H9 (cell line): Measurements from ENCODE around the gene HIRIP3. TPM values are rescaled to one million over a fixed set of nuclear protein-coding genes. Genes with fewer than 3 reads are reported as not detected.
"Not testable (repeated sequence)": the region's sequence is repeated elsewhere in the genome, so short reads cannot be mapped to it uniquely, and the experiment has no call there.

ENCODE experiments used
- DNase-seq: peaks from one replicate; pipeline ENCODE4 v3.0.0-alpha.2; 2017
- H2AFZ ChIP-seq: one replicate; pipeline ENCODE4 v1.6.1; 2013; ENCODE audit warnings: mild to moderate bottlenecking, low read length, control low read depth, moderate library complexity
- H2AK5ac ChIP-seq: 2 replicates; pipeline ENCODE4 v1.6.1; 2013; ENCODE audit warnings: low read length, control low read depth, mixed read lengths; ENCODE audit not compliant: insufficient read length
- H2BK120ac ChIP-seq: one replicate; pipeline ENCODE4 v1.6.1; 2013; ENCODE audit warnings: low read depth, mild to moderate bottlenecking, low read length, control low read depth, inconsistent platforms; ENCODE audit not compliant: poor library complexity, severe bottlenecking
- H2BK12ac ChIP-seq: 2 replicates; pipeline ENCODE4 v1.6.1; 2013; ENCODE audit warnings: low read length, control low read depth, mixed read lengths, low read depth; ENCODE audit not compliant: insufficient read length
- H2BK15ac ChIP-seq: 2 replicates; pipeline ENCODE4 v1.6.1; 2013; ENCODE audit warnings: low read depth, low read length, control low read depth
- H2BK20ac ChIP-seq: one replicate; pipeline ENCODE4 v1.6.1; 2013; ENCODE audit warnings: low read depth, mild to moderate bottlenecking, low read length, control low read depth, inconsistent platforms; ENCODE audit not compliant: poor library complexity, severe bottlenecking
- H2BK5ac ChIP-seq: 2 replicates; pipeline ENCODE4 v1.6.1; 2013; ENCODE audit warnings: low read length, control low read depth, mixed read lengths; ENCODE audit not compliant: insufficient read length
- H3K14ac ChIP-seq: 2 replicates; pipeline ENCODE4 v1.6.1; 2013; ENCODE audit warnings: low read length, control low read depth; ENCODE audit not compliant: insufficient read depth
- H3K18ac ChIP-seq: 2 replicates; pipeline ENCODE4 v1.6.1; 2013; ENCODE audit warnings: low read depth, mild to moderate bottlenecking, mixed read lengths, low read length, control low read depth; ENCODE audit not compliant: insufficient read length
- H3K23ac ChIP-seq: 2 replicates; pipeline ENCODE4 v1.6.1; 2013; ENCODE audit warnings: low read length, control low read depth, mixed read lengths, low read depth; ENCODE audit not compliant: insufficient read length
- H3K23me2 ChIP-seq: 2 replicates; pipeline ENCODE4 v1.6.1; 2013; ENCODE audit warnings: low read depth, mild to moderate bottlenecking, mixed read lengths, low read length, control low read depth; ENCODE audit not compliant: insufficient read length, poor library complexity, severe bottlenecking
- H3K27ac ChIP-seq: 2 replicates; pipeline ENCODE4 v1.5.1; 2013; ENCODE audit warnings: low read length, control low read depth, mixed read lengths, low read depth; ENCODE audit not compliant: insufficient read length
- H3K27me3 ChIP-seq: 2 replicates; pipeline ENCODE4 v1.6.1; 2013; ENCODE audit warnings: low read length, control low read depth, inconsistent platforms; ENCODE audit not compliant: insufficient read depth
- H3K4ac ChIP-seq: 2 replicates; pipeline ENCODE4 v1.6.1; 2013; ENCODE audit warnings: low read depth, mild to moderate bottlenecking, control low read depth, inconsistent platforms, low read length, moderate library complexity
- H3K4me1 ChIP-seq: 2 replicates; pipeline ENCODE4 v1.6.1; 2013; ENCODE audit warnings: low read length, control low read depth, inconsistent platforms; ENCODE audit not compliant: insufficient read depth
- H3K4me2 ChIP-seq: 2 replicates; pipeline ENCODE4 v1.6.1; 2013; ENCODE audit warnings: low read length, control low read depth, mixed read lengths; ENCODE audit not compliant: insufficient read length, insufficient read depth
- H3K56ac ChIP-seq: 2 replicates; pipeline ENCODE4 v1.6.1; 2013; ENCODE audit warnings: low read depth, mild to moderate bottlenecking, mixed read lengths, low read length, control low read depth; ENCODE audit not compliant: insufficient read length
- H3K79me1 ChIP-seq: 2 replicates; pipeline ENCODE4 v1.6.1; 2013; ENCODE audit warnings: low read depth, mild to moderate bottlenecking, moderate library complexity, low read length, control low read depth, inconsistent platforms; ENCODE audit not compliant: insufficient read depth, poor library complexity, severe bottlenecking
- H3K79me2 ChIP-seq: 2 replicates; pipeline ENCODE4 v1.6.1; 2013; ENCODE audit warnings: low read length, control low read depth, inconsistent platforms; ENCODE audit not compliant: insufficient read depth
- H3K9ac ChIP-seq: 2 replicates; pipeline ENCODE4 v1.6.1; 2013; ENCODE audit warnings: low read length, control low read depth, mixed read lengths; ENCODE audit not compliant: insufficient read length; ENCODE audit errors: extremely low read depth
- H3K9me3 ChIP-seq: one replicate; pipeline ENCODE4 v1.6.1; 2013; ENCODE audit warnings: low read depth, low read length, inconsistent platforms; ENCODE audit not compliant: control insufficient read depth
- H3T11ph ChIP-seq: one replicate; pipeline ENCODE4 v1.6.1; 2013; ENCODE audit warnings: mild to moderate bottlenecking, low read length, control low read depth, inconsistent platforms
- H4K20me1 ChIP-seq: one replicate; pipeline ENCODE4 v1.6.1; 2013; ENCODE audit not compliant: control insufficient read depth, insufficient read length, insufficient read depth
- H4K5ac ChIP-seq: 2 replicates; pipeline ENCODE4 v1.6.1; 2013; ENCODE audit warnings: low read depth, mild to moderate bottlenecking, mixed read lengths, low read length, control low read depth; ENCODE audit not compliant: insufficient read length
- H4K8ac ChIP-seq: replicated peaks from 2 replicates; pipeline ENCODE4 v1.6.1; 2013; ENCODE audit warnings: low read length, control low read depth, mixed read lengths, low read depth; ENCODE audit not compliant: insufficient read length
- H4K91ac ChIP-seq: 2 replicates; pipeline ENCODE4 v1.6.1; 2013; ENCODE audit warnings: low read depth, mild to moderate bottlenecking, moderate library complexity, mixed read lengths, low read length, control low read depth; ENCODE audit not compliant: insufficient read length
- H3K27ac Mint-ChIP-seq, 3 experiments: 2 replicates in 2 of 3; 3 replicates in 1 of 3; pipeline ENCODE4 v1.8.0; 2020 to 2021; ENCODE audit warnings: mixed read lengths in 3 of 3, mild to moderate bottlenecking in 1 of 3, moderate library complexity in 1 of 3
- H3K27me3 Mint-ChIP-seq: 2 replicates; pipeline ENCODE4 v1.8.0; 2021; ENCODE audit warnings: low read depth, mild to moderate bottlenecking, moderate library complexity, mixed read lengths
- H3K36me3 Mint-ChIP-seq, 3 experiments: 2 replicates in 2 of 3; 3 replicates in 1 of 3; pipeline ENCODE4 v1.8.0; 2020 to 2021; ENCODE audit warnings: low read depth in 3 of 3, mixed read lengths in 3 of 3; ENCODE audit not compliant: insufficient read depth in 1 of 3
- H3K4me1 Mint-ChIP-seq, 2 experiments: 2 replicates each; pipeline ENCODE4 v1.8.0; 2020; ENCODE audit warnings: mixed read lengths in 2 of 2
- H3K4me3 Mint-ChIP-seq, 2 experiments: 2 replicates in 1 of 2; 3 replicates in 1 of 2; pipeline ENCODE4 v1.8.0; 2020 to 2021; ENCODE audit warnings: mild to moderate bottlenecking in 2 of 2, mixed read lengths in 2 of 2, moderate library complexity in 1 of 2
- H3K9me3 Mint-ChIP-seq, 2 experiments: 2 replicates in 1 of 2; 3 replicates in 1 of 2; pipeline ENCODE4 v1.8.0; 2020; ENCODE audit warnings: mild to moderate bottlenecking in 2 of 2, mixed read lengths in 2 of 2, moderate library complexity in 1 of 2
- CTCF ChIP-seq: fragments of 200-600 bp; sonication (generic); conservative IDR thresholded peaks from 3 replicates; pipeline ENCODE4 v1.8.0; 2021; ENCODE audit warnings: antibody characterized with exemption, mild to moderate bottlenecking
- WGBS: extraction: QIAGEN DNeasy Blood & Tissue Kit; methylation state at CpG from one replicate; pipeline ENCODE4 v1.1.7; 2013; ENCODE audit warnings: missing lambda C conversion rate, low lambda C conversion rate, mixed read lengths; ENCODE audit not compliant: insufficient read length; ENCODE audit errors: extremely low coverage; 5-methylcytosine and 5-hydroxymethylcytosine counted together
- total RNA-seq: library from RNA; stranded (reverse); gene quantifications from 2 replicates; pipeline ENCODE4 v1.2.1, GENCODE V29; 2021

Gene HIRIP3
- total RNA-seq, 1 experiment from 2014 or later = 21.6 TPM

GRCh38 chr16:30041841-30042240 lies 46.4 kb upstream of the HIRIP3 start:
- no peak overlapping the region for H2AK5ac ChIP-seq
- H3K14ac ChIP-seq = no peak overlapping the region
- H2BK20ac ChIP-seq = no peak overlapping the region
- no peaks in the 10 kb centered on the region for H3K23me2 ChIP-seq
- no peak overlapping the region for H2BK15ac ChIP-seq
- no peak overlapping the region for H3K27ac ChIP-seq
- Mint-ChIP-seq H3K9me3 (no peaks in the 10 kb centered on the region; a peak in 1 of 5 replicates), H3K27ac (no peak overlapping the region), H3K4me3 (no peak overlapping the region), H3K27me3 (peaks cover 24% of the 10 kb centered on the region), H3K4me1 (no peaks in the 10 kb centered on the region), H3K36me3 (no peaks in the 10 kb centered on the region)
- H4K20me1 ChIP-seq = no peaks in the 10 kb centered on the region
- no CpG with 5 or more reads among the region's 5 CpGs for WGBS
- H2BK5ac ChIP-seq = no peak overlapping the region
- H2BK120ac ChIP-seq = no peak overlapping the region
- H3K4ac ChIP-seq = no peak overlapping the region
- H3K18ac ChIP-seq = no peak overlapping the region
- TF ChIP-seq CTCF = peak; percentile 63
- no peak overlapping the region for H3K4me2 ChIP-seq
- H3K23ac ChIP-seq = no peak overlapping the region
- no peak overlapping the region for H2AFZ ChIP-seq
- no peak overlapping the region for H3T11ph ChIP-seq
- H2BK12ac ChIP-seq = no peak overlapping the region
- H4K5ac ChIP-seq = no peak overlapping the region
- no peak overlapping the region for H3K9ac ChIP-seq
- H3K56ac ChIP-seq = no peak overlapping the region
- no peaks in the 10 kb centered on the region for H3K9me3 ChIP-seq
- H3K79me1 ChIP-seq = no peaks in the 10 kb centered on the region
- no peaks in the 10 kb centered on the region for H3K27me3 ChIP-seq
- H4K8ac ChIP-seq = no peak overlapping the region
- no peak overlapping the region for H4K91ac ChIP-seq
- H3K4me1 ChIP-seq = no peaks in the 10 kb centered on the region
- no peak for DNase-seq
- H3K79me2 ChIP-seq = no peaks in the 10 kb centered on the region

- not testable (repeated sequence) for H3K4me1 Mint-ChIP-seq, DNase-seq, H3K4me1 ChIP-seq, H3K79me1 ChIP-seq, H3K4me2 ChIP-seq, H4K5ac ChIP-seq, H3K56ac ChIP-seq, H3K27ac ChIP-seq, H2BK12ac ChIP-seq, H3K4me3 Mint-ChIP-seq, H2AFZ ChIP-seq, H3K14ac ChIP-seq, H3K36me3 Mint-ChIP-seq, H2AK5ac ChIP-seq, H3T11ph ChIP-seq, H2BK120ac ChIP-seq, H4K8ac ChIP-seq, H3K9ac ChIP-seq, H3K23me2 ChIP-seq, H2BK15ac ChIP-seq, H3K4ac ChIP-seq, H3K18ac ChIP-seq, H3K9me3 Mint-ChIP-seq, H2BK5ac ChIP-seq, H4K91ac ChIP-seq, H2BK20ac ChIP-seq, H4K20me1 ChIP-seq, H3K27me3 ChIP-seq, H3K79me2 ChIP-seq, H3K23ac ChIP-seq, H3K9me3 ChIP-seq, H3K27ac Mint-ChIP-seq
- no CpG with 5 or more reads among the region's 5 CpGs for WGBS
- H3K27me3 Mint-ChIP-seq = peaks cover 28% of the 10 kb centered on the region
Observed at GRCh38 chr16:30040690-30041089, 45.3 kb upstream of the HIRIP3 start.
